Kidney (tissue), 14 donors: ENCODE results near the gene NR4A1. TPM values are rescaled to one million over a fixed set of nuclear protein-coding genes. Genes with fewer than 3 reads are reported as not detected.

Source experiments
- DNase-seq, 5 donors: peaks; one replicate each; pipeline ENCODE4 v3.0.0-alpha.2; 2013 to 2020
- FAIRE-seq: peaks from 2 replicates; lab custom pipeline; 2012; peaks lifted over from hg19 to GRCh38; lab: Jason Lieb, UNC
- H3K27ac ChIP-seq, 2 donors: one replicate each; pipeline ENCODE4 v1.7.0; 2013; ENCODE audit warnings: low read depth in 2 of 2, low read length in 2 of 2, inconsistent platforms in 1 of 2
- H3K27me3 ChIP-seq: one replicate; pipeline ENCODE4 v1.7.1; 2013; ENCODE audit warnings: low read length, inconsistent platforms; ENCODE audit not compliant: control insufficient read depth, insufficient read depth
- H3K36me3 ChIP-seq, 3 donors: one replicate each; pipeline versions ENCODE4 v1.7.0 to v1.7.1; 2013; ENCODE audit warnings: low read length in 3 of 3, control low read depth in 1 of 3, inconsistent platforms in 1 of 3; ENCODE audit not compliant: insufficient read depth in 3 of 3, control insufficient read depth in 2 of 3
- H3K4me1 ChIP-seq, 3 donors: one replicate each; pipeline versions ENCODE4 v1.7.0 to v1.7.1; 2013; ENCODE audit warnings: low read length in 3 of 3, inconsistent platforms in 1 of 3, low read depth in 1 of 3; ENCODE audit not compliant: control insufficient read depth in 2 of 3, insufficient read depth in 2 of 3
- H3K4me3 ChIP-seq, 3 donors: one replicate each; pipeline versions ENCODE4 v1.7.0 to v1.8.1; 2013; ENCODE audit warnings: low read length in 3 of 3, control low read depth in 1 of 3, inconsistent platforms in 1 of 3
- H3K9ac ChIP-seq, 3 donors: one replicate each; pipeline versions ENCODE4 v1.7.0 to v1.7.1; 2013; ENCODE audit warnings: low read length in 3 of 3, control low read depth in 1 of 3, inconsistent platforms in 1 of 3
- H3K9me3 ChIP-seq, 3 donors: one replicate each; pipeline versions ENCODE4 v1.7.0 to v1.7.1; 2013; ENCODE audit warnings: low read length in 3 of 3, control low read depth in 1 of 3, inconsistent platforms in 1 of 3; ENCODE audit not compliant: control insufficient read depth in 2 of 3, insufficient read depth in 1 of 3
- intact Hi-C: fragments of 100-400 bp; cut with DNase I; formaldehyde crosslinking; loops from one replicate; pipeline ENCODE4 v1.11.1; 2022
- polyA plus RNA-seq: library from polyadenylated mRNA; stranded (reverse); fragments of 350-450 nt; fragmentation: Illumina TruSeq; extraction: RNeasy Lipid Tissue Mini Kit (QIAGEN cat#74804); gene quantifications from one replicate; pipeline ENCODE4 v1.2.3, GENCODE V29; 2014; ENCODE audit warnings: low read depth, low replicate concordance; ENCODE audit not compliant: insufficient read depth
- total RNA-seq: library from RNA; stranded (reverse); fragmentation: NEBNext Ultra II Directional; extraction: Animal tissue kit (Norgen Biotek cat#: 25700); gene quantifications from one replicate; pipeline ENCODE4 v1.2.1, GENCODE V29; 2021
- TF ChIP-seq, protein P1 (sequence below): IDR thresholded peaks from 3 replicates; pipeline ENCODE4 v1.5.1; 2012; ENCODE audit warnings: mild to moderate bottlenecking, moderate library complexity, borderline replicate concordance; ENCODE audit not compliant: insufficient read depth; ENCODE audit errors: extremely low read depth
- donor health status: control.
- donor health status: control.
- donor health status: control.
- donor health status: control.
- donor health status: control.
- donor health status: DM: yes; HTN: yes; CAD: no.
- donor health status: Normal renal cell carcinoma (clear cell type).

The NR4A1 gene
- total and polyA plus RNA-seq, 2 donors from 2014 or later = 37.2 to 54.1 TPM

DNA sequence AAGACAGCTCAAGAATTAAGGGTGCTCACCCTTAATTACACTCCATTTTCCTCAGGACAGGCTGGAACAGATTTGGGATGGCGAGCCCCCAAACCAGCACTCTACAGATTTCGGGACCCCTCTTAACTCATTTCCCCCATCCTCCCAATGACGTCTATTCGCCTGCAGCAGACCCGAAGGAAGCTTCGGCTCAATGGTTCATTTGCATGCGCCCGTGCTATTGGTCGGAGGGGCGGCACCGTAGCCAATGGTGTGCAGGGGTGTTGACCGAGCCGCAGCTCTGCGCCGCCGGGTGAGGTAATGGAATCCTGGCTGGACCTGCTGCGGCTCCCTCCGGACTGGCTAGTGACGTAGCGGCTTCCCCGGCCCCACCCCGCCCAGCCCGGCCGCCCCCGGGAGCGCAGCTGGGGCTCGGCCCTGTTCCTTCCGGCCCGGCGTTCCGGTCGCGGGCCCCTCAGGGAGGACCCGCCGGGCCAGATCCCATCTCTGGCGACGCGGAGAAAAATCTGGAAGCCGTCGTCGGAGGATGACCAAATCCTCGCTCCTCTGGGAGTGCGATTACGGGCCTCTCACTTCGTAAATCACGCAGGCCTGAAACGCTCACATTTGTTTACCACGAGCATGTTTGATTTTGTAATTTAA lies 18.3 kb upstream of the NR4A1 start:
- Histone ChIP-seq H3K9ac (peak overlapping the region; percentile 18 to 94 (median 59)), H3K27me3 (no peaks in the 10 kb centered on the region), H3K27ac (peak overlapping the region; percentile 93 to 97), H3K4me3 (peak overlapping the region; percentile 32 to 63 (median 50)), H3K36me3 (no peaks in the 10 kb centered on the region), H3K9me3 (no peaks in the 10 kb centered on the region), H3K4me1 (peaks cover 0 to 31% (median 17%) of the 10 kb centered on the region in 3 donors)
- intact Hi-C loops = no loop called here
- TF ChIP-seq, protein P1, sequence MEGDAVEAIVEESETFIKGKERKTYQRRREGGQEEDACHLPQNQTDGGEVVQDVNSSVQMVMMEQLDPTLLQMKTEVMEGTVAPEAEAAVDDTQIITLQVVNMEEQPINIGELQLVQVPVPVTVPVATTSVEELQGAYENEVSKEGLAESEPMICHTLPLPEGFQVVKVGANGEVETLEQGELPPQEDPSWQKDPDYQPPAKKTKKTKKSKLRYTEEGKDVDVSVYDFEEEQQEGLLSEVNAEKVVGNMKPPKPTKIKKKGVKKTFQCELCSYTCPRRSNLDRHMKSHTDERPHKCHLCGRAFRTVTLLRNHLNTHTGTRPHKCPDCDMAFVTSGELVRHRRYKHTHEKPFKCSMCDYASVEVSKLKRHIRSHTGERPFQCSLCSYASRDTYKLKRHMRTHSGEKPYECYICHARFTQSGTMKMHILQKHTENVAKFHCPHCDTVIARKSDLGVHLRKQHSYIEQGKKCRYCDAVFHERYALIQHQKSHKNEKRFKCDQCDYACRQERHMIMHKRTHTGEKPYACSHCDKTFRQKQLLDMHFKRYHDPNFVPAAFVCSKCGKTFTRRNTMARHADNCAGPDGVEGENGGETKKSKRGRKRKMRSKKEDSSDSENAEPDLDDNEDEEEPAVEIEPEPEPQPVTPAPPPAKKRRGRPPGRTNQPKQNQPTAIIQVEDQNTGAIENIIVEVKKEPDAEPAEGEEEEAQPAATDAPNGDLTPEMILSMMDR = no peak
- peak; percentile 63 for FAIRE-seq
- DNase-seq = peak; percentile 97 to 99 (median 98)

DNA sequence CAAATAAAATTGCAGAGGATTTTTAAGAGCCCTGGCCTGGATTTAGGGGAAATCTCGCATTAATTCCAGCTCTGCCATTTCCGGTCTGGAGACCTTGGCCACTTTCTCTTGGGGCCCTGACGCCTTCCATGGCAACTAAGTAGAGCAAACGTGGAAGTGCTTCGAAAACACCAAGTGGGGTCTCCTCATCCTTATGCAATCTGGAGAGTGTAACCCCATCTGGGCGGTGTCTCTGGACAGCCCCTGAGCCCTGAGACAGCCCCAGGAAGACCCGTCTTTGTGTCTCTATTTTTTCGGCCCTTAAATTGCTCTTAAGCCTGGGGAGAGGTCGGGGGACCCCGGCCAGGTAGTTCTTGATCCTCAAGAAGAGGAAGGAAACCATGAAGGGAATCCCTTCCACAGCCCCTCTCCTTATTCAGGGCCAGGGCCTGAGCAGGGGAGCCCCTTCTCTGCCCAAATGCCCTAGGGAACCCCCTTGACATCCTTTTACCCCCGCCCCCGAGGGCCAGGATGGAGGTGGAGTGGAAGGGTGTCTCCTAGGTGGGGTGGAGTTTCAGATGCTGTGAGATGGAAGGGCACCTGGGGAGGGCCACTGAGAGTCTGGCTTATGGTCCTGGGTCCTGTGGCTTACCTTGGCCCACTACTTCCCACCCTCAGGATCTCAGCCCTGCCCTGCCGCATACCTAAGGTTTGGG lies 17.6 kb upstream of the NR4A1 start:
- TF ChIP-seq, protein P1 = no peak
- H3K9ac ChIP-seq = peak overlapping the region; percentile 18 to 94 (median 59)
- peak overlapping the region; percentile 92 for H3K27ac ChIP-seq
- no peaks in the 10 kb centered on the region for H3K36me3 ChIP-seq
- FAIRE-seq (no peak), DNase-seq (peak in 2 of 5 donors; percentile 66 to 67)
- peaks cover 0 to 31% (median 20%) of the 10 kb centered on the region in 3 donors for H3K4me1 ChIP-seq
- H3K4me3 ChIP-seq = peak overlapping the region; percentile 32 to 56 (median 50)
- no peaks in the 10 kb centered on the region for H3K9me3 ChIP-seq
- H3K27me3 ChIP-seq = no peaks in the 10 kb centered on the region
- intact Hi-C loops = no loop called here

DNA sequence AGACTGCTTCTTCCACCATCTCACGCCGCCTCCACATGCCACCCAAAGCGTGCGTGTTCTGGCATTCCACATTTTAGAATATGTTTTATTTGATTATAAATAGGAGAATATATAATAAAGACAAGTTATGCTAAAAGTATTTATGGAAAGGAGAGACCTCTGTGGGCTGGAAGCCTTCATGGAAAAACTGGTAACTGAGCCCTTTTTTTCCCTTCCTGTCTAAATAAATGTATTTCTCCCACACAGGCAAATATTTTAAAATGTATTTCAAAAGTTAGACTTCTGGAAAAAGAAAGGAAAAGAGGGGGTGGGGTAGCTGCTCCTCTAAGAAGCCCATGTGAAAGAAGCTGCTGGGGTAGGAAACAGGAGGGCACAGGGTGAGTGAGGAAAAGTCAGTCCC lies 16.1 kb upstream of the NR4A1 start:
- Histone ChIP-seq H3K4me1 (peaks cover 0 to 31% (median 22%) of the 10 kb centered on the region in 3 donors), H3K4me3 (no peak overlapping the region)

More for the DNA sequence above, 16.1 kb upstream of the NR4A1 start:
- no peaks in the 10 kb centered on the region for H3K9me3 ChIP-seq
- intact Hi-C loops = no loop called here
- H3K9ac ChIP-seq = no peak overlapping the region
- FAIRE-seq = no peak
- no peaks in the 10 kb centered on the region for H3K27me3 ChIP-seq
- no peak overlapping the region for H3K27ac ChIP-seq
- no peaks in the 10 kb centered on the region for H3K36me3 ChIP-seq
- DNase-seq = no peak
- TF ChIP-seq, protein P1 = no peak
